SK-N-SH treated with all-trans-retinoic acid at 6 μM for 48 hours (cell line): Measurements from ENCODE around the gene PRLH.

Source experiments
- ATAC-seq: fragments of 200-7000 bp; cut with Tn5 transposase; 3 replicates; pipeline ENCODE4 v1.9.1; 2020; ENCODE audit warnings: mild to moderate bottlenecking, moderate library complexity
- ARNTL ChIP-seq: fragments of 450-650 bp; formaldehyde crosslinking; IDR thresholded peaks from 2 replicates; pipeline ENCODE4 v1.5.0; 2020; ENCODE audit warnings: low read depth, mild to moderate bottlenecking, moderate library complexity, borderline replicate concordance
- BACH2 ChIP-seq: fragments of 250-450 bp; sonication (Bioruptor Pico); IDR thresholded peaks from 2 replicates; pipeline ENCODE4 v1.9.0; 2021; ENCODE audit warnings: mild to moderate bottlenecking, borderline replicate concordance
- CREB5 ChIP-seq: fragments of 250-450 bp; sonication (Bioruptor Pico); IDR thresholded peaks from 2 replicates; pipeline ENCODE4 v1.5.1; 2020; ENCODE audit warnings: low read depth, mild to moderate bottlenecking, moderate library complexity
- CSDC2 ChIP-seq: fragments of 250-450 bp; sonication (Bioruptor Pico); IDR thresholded peaks from 2 replicates; pipeline ENCODE4 v1.5.0; 2020; ENCODE audit warnings: mild to moderate bottlenecking, moderate library complexity
- CSRNP3 ChIP-seq: fragments of 250-450 bp; sonication (Bioruptor Pico); IDR thresholded peaks from 2 replicates; pipeline ENCODE4 v1.5.1; 2021; ENCODE audit warnings: mild to moderate bottlenecking, moderate library complexity
- ESRRG ChIP-seq: fragments of 250-450 bp; sonication (Bioruptor Pico); IDR thresholded peaks from 2 replicates; pipeline ENCODE4 v1.6.1; 2021; ENCODE audit warnings: mild to moderate bottlenecking
- GLIS3 ChIP-seq: fragments of 250-450 bp; sonication (Bioruptor Pico); IDR thresholded peaks from 2 replicates; pipeline ENCODE4 v1.5.0; 2020; ENCODE audit warnings: mild to moderate bottlenecking, moderate library complexity
- ISL1 ChIP-seq: fragments of 250-450 bp; sonication (Bioruptor Pico); IDR thresholded peaks from 2 replicates; pipeline ENCODE4 v2.1.2; 2022; ENCODE audit warnings: mild to moderate bottlenecking, moderate library complexity
- OSR1 ChIP-seq: fragments of 250-450 bp; sonication (Bioruptor Pico); IDR thresholded peaks from 2 replicates; pipeline ENCODE4 v1.8.0; 2022; ENCODE audit warnings: moderate library complexity, mild to moderate bottlenecking, inconsistent platforms
- PATZ1 ChIP-seq: fragments of 250-450 bp; sonication (Bioruptor Pico); IDR thresholded peaks from 2 replicates; pipeline ENCODE4 v1.8.0; 2020; ENCODE audit warnings: mild to moderate bottlenecking, moderate library complexity, borderline replicate concordance
- PPARA ChIP-seq: fragments of 250-450 bp; sonication (Bioruptor Pico); IDR thresholded peaks from 2 replicates; pipeline ENCODE4 v1.5.0; 2020; ENCODE audit warnings: mild to moderate bottlenecking, borderline replicate concordance
- RARB ChIP-seq: fragments of 250-450 bp; sonication (Bioruptor Pico); IDR thresholded peaks from 2 replicates; pipeline ENCODE4 v1.8.0; 2021; ENCODE audit warnings: mild to moderate bottlenecking, moderate library complexity
- SNAI2 ChIP-seq: fragments of 250-450 bp; sonication (Bioruptor Pico); IDR thresholded peaks from 2 replicates; pipeline ENCODE4 v1.5.0; 2020; ENCODE audit warnings: mild to moderate bottlenecking, moderate library complexity
- TCF4 ChIP-seq: fragments of 250-450 bp; sonication (Bioruptor Pico); IDR thresholded peaks from 2 replicates; pipeline ENCODE4 v1.8.0; 2021; ENCODE audit warnings: mild to moderate bottlenecking, moderate library complexity, borderline replicate concordance
- TOX ChIP-seq: fragments of 250-450 bp; sonication (Bioruptor Pico); IDR thresholded peaks from 2 replicates; pipeline ENCODE4 v1.8.0; 2021; ENCODE audit warnings: mild to moderate bottlenecking, moderate library complexity, borderline replicate concordance
- ZC3H10 ChIP-seq: fragments of 250-450 bp; sonication (Bioruptor Pico); IDR thresholded peaks from 2 replicates; pipeline ENCODE4 v1.5.1; 2021; ENCODE audit warnings: mild to moderate bottlenecking, moderate library complexity
- ZFP3 ChIP-seq: fragments of 250-450 bp; sonication (Bioruptor Pico); IDR thresholded peaks from 2 replicates; pipeline ENCODE4 v1.5.0; 2020; ENCODE audit warnings: mild to moderate bottlenecking, moderate library complexity
- ZFP30 ChIP-seq: fragments of 450-650 bp; formaldehyde crosslinking; IDR thresholded peaks from 2 replicates; pipeline ENCODE4 v1.5.0; 2022; ENCODE audit warnings: mild to moderate bottlenecking, moderate library complexity
- ZNF565 ChIP-seq: fragments of 450-650 bp; formaldehyde crosslinking; conservative IDR thresholded peaks from 2 replicates; pipeline ENCODE4 v1.5.0; 2020; ENCODE audit warnings: low read depth, mild to moderate bottlenecking, moderate library complexity
- ZNF70 ChIP-seq: fragments of 450-650 bp; formaldehyde crosslinking; IDR thresholded peaks from 2 replicates; pipeline ENCODE4 v1.5.0; 2020; ENCODE audit warnings: mild to moderate bottlenecking, moderate library complexity
- ZNF8 ChIP-seq: fragments of 450-650 bp; formaldehyde crosslinking; IDR thresholded peaks from 2 replicates; pipeline ENCODE4 v1.5.0; 2020; ENCODE audit warnings: mild to moderate bottlenecking, moderate library complexity
- TF ChIP-seq, protein P1 (sequence below): fragments of 250-450 bp; sonication (Bioruptor Pico); IDR thresholded peaks from 2 replicates; pipeline ENCODE4 v1.5.0; 2020; ENCODE audit warnings: mild to moderate bottlenecking, moderate library complexity
- TF ChIP-seq, protein P2 (sequence below): fragments of 250-450 bp; sonication (Bioruptor Pico); IDR thresholded peaks from 2 replicates; pipeline ENCODE4 v1.8.0; 2021; ENCODE audit warnings: low read depth, mild to moderate bottlenecking, moderate library complexity, borderline replicate concordance

The PRLH gene

DNA sequence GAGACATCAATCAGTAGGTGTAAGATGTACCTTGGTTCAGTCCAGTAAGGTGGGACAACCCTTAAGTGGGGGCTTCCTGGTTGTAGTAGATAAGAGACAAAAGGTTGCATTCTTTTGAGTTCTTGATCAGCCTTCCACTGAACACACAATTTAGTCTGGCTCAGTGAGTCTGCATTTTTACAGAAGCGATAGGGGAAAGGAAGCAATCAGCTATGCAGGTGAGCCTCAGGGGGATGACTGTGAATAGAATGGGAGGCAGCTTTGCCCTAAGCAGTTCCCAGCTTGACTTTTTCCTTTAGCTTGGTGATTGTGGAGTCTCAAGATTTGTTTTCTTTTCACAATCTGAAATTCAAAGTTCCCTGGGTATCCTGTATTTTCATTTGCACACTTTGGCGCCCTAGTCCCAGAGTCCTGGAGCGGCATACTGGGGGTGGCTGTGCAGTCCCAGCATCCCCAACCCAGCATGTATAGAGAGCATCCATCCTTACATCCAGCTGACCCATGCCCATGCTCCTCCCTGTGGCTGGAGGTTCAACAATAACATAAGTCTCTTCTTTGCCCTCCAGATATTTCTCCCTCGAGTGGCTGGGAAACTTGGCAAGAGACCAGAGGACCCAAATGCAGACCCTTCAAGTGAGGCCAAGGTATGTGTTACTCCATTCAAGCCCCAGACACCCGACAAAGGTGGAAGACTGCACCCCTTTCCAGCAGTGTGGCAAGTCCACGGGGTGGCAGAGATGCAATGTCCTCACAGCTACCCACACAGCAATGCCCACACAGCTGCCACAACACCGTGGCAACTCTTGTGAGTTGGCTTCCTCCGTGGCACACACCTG lies 20.1 kb upstream of the PRLH start:
- TF ChIP-seq ARNTL: no peak
- no peak for TF ChIP-seq SNAI2 (CRISPR knock-in tag)
- no peak for TF ChIP-seq ZNF8 (CRISPR knock-in tag)
- TF ChIP-seq CSRNP3: no peak
- no peak for TF ChIP-seq ZFP30
- TF ChIP-seq TCF4: no peak
- no peak for TF ChIP-seq OSR1 (CRISPR knock-in tag)
- no peak for TF ChIP-seq RARB (CRISPR knock-in tag)
- no peak for ATAC-seq

DNA sequence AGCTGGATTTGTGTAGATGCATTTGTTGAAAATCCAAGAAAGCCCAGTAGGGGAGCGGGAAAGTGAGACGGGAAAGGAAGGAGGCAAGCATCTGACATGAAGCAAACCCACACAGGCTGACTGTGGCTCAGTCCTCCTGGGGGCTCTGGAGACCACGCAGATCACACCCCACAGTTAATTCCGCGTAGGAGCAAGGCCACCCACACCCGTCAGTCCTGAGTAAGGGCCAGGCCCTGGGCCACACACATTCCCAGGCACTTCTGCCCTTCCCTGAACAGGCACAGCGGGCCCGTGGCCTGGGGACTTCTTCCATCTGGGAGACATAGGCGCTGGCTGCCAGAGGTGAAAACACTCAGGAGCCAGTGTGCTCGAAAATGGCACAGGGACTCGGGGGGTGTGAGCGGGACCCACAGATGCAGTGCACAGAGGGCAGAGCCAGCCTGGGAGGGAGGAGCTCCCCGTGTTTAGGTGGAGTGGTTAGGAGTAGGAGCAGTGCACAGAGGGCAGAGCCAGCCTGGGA lies 19.4 kb upstream of the PRLH start:
- TF ChIP-seq GLIS3 (CRISPR knock-in tag) (no peak), ISL1 (CRISPR knock-in tag) (no peak), PATZ1 (CRISPR knock-in tag) (no peak), ZNF70 (CRISPR knock-in tag) (no peak), ESRRG (CRISPR knock-in tag) (no peak), TCF4 (no peak), RARB (CRISPR knock-in tag) (no peak), ZC3H10 (CRISPR knock-in tag) (no peak), CSDC2 (CRISPR knock-in tag) (no peak), ARNTL (no peak), SNAI2 (CRISPR knock-in tag) (no peak), CREB5 (CRISPR knock-in tag) (no peak), BACH2 (no peak), PPARA (CRISPR knock-in tag) (no peak), ZFP30 (no peak), ZNF565 (CRISPR knock-in tag) (no peak)
- TF ChIP-seq, protein P1, sequence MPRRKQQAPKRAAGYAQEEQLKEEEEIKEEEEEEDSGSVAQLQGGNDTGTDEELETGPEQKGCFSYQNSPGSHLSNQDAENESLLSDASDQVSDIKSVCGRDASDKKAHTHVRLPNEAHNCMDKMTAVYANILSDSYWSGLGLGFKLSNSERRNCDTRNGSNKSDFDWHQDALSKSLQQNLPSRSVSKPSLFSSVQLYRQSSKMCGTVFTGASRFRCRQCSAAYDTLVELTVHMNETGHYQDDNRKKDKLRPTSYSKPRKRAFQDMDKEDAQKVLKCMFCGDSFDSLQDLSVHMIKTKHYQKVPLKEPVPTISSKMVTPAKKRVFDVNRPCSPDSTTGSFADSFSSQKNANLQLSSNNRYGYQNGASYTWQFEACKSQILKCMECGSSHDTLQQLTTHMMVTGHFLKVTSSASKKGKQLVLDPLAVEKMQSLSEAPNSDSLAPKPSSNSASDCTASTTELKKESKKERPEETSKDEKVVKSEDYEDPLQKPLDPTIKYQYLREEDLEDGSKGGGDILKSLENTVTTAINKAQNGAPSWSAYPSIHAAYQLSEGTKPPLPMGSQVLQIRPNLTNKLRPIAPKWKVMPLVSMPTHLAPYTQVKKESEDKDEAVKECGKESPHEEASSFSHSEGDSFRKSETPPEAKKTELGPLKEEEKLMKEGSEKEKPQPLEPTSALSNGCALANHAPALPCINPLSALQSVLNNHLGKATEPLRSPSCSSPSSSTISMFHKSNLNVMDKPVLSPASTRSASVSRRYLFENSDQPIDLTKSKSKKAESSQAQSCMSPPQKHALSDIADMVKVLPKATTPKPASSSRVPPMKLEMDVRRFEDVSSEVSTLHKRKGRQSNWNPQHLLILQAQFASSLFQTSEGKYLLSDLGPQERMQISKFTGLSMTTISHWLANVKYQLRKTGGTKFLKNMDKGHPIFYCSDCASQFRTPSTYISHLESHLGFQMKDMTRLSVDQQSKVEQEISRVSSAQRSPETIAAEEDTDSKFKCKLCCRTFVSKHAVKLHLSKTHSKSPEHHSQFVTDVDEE (CRISPR knock-in tag): no peak
- TF ChIP-seq, protein P2, sequence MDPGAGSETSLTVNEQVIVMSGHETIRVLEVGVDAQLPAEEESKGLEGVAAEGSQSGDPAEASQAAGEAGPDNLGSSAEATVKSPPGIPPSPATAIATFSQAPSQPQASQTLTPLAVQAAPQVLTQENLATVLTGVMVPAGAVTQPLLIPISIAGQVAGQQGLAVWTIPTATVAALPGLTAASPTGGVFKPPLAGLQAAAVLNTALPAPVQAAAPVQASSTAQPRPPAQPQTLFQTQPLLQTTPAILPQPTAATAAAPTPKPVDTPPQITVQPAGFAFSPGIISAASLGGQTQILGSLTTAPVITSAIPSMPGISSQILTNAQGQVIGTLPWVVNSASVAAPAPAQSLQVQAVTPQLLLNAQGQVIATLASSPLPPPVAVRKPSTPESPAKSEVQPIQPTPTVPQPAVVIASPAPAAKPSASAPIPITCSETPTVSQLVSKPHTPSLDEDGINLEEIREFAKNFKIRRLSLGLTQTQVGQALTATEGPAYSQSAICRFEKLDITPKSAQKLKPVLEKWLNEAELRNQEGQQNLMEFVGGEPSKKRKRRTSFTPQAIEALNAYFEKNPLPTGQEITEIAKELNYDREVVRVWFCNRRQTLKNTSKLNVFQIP (CRISPR knock-in tag): no peak
- ATAC-seq: no peak; the same call in 2 of the 3 replicates

GRCh38 chr2:237547841-237548416 lies 18.4 kb upstream of the PRLH start:
- no peak for ATAC-seq
- TF ChIP-seq ZFP3 (no peak), PPARA (CRISPR knock-in tag) (no peak), ESRRG (CRISPR knock-in tag) (no peak), TCF4 (no peak), ZFP30 (no peak), PATZ1 (CRISPR knock-in tag) (no peak), GLIS3 (CRISPR knock-in tag) (no peak), BACH2 (no peak), ISL1 (CRISPR knock-in tag) (no peak), ZC3H10 (CRISPR knock-in tag) (no peak), ARNTL (no peak), CSRNP3 (no peak), TOX (CRISPR knock-in tag) (no peak), CSDC2 (CRISPR knock-in tag) (no peak), OSR1 (CRISPR knock-in tag) (no peak)
